Neural progenitor cell (in vitro differentiated cells): ENCODE data around the gene ADCY7. TPM values are rescaled to one million over a fixed set of nuclear protein-coding genes. Genes with fewer than 3 reads are reported as not detected.

Experiments
- DNase-seq: peaks from one replicate; pipeline ENCODE4 v3.0.0-alpha.2; 2016; ENCODE audit warnings: low spot score
- H2AFZ ChIP-seq: fragments of 200-600 bp; sonication (generic); replicated peaks from 2 replicates; pipeline ENCODE4 v1.6.1; 2016; ENCODE audit warnings: antibody characterized with exemption
- H3F3A ChIP-seq: fragments of 200-600 bp; sonication (generic); 2 replicates; pipeline ENCODE4 v1.6.1; 2016; ENCODE audit warnings: antibody characterized with exemption, low read depth
- H3K27ac ChIP-seq: fragments of 200-600 bp; sonication (generic); 2 replicates; pipeline ENCODE4 v1.5.1; 2016; ENCODE audit warnings: mild to moderate bottlenecking
- H3K27me3 ChIP-seq: fragments of 200-600 bp; sonication (generic); 2 replicates; pipeline ENCODE4 v1.6.1; 2016; ENCODE audit warnings: mild to moderate bottlenecking, moderate library complexity
- H3K36me3 ChIP-seq: fragments of 200-600 bp; sonication (generic); 2 replicates; pipeline ENCODE4 v1.5.1; 2016
- H3K4me1 ChIP-seq: fragments of 200-600 bp; sonication (generic); 2 replicates; pipeline ENCODE4 v1.6.1; 2016; ENCODE audit warnings: mixed run types
- H3K4me2 ChIP-seq: fragments of 200-600 bp; sonication (generic); 2 replicates; pipeline ENCODE4 v1.6.1; 2016
- H3K4me3 ChIP-seq: fragments of 200-600 bp; sonication (generic); 2 replicates; pipeline ENCODE4 v1.5.1; 2016
- H3K79me2 ChIP-seq: fragments of 200-600 bp; sonication (generic); 2 replicates; pipeline ENCODE4 v1.6.1; 2016; ENCODE audit warnings: low read depth
- H3K9ac ChIP-seq: fragments of 200-600 bp; sonication (generic); 2 replicates; pipeline ENCODE4 v1.6.1; 2016
- H3K9me3 ChIP-seq: fragments of 200-600 bp; sonication (generic); 2 replicates; pipeline ENCODE4 v1.5.1; 2016; ENCODE audit warnings: low read depth
- H4K20me1 ChIP-seq: fragments of 200-600 bp; sonication (generic); 2 replicates; pipeline ENCODE4 v1.6.1; 2016; ENCODE audit warnings: low read depth
- H3K27ac Mint-ChIP-seq: 3 replicates; pipeline ENCODE4 v1.8.0; 2021; ENCODE audit warnings: mixed read lengths
- H3K27me3 Mint-ChIP-seq: 2 replicates; pipeline ENCODE4 v1.8.0; 2022; ENCODE audit warnings: low read depth, mild to moderate bottlenecking, inconsistent platforms, moderate library complexity, mixed read lengths; ENCODE audit not compliant: insufficient read depth
- H3K36me3 Mint-ChIP-seq: 3 replicates; pipeline ENCODE4 v1.8.0; 2021; ENCODE audit warnings: mixed read lengths
- H3K4me1 Mint-ChIP-seq: 3 replicates; pipeline ENCODE4 v1.8.0; 2021; ENCODE audit warnings: mixed read lengths
- H3K4me3 Mint-ChIP-seq: 3 replicates; pipeline ENCODE4 v1.8.0; 2021; ENCODE audit warnings: mild to moderate bottlenecking, moderate library complexity, mixed read lengths
- H3K9me3 Mint-ChIP-seq: 3 replicates; pipeline ENCODE4 v1.8.0; 2020; ENCODE audit warnings: mixed read lengths
- EZH2 ChIP-seq: fragments of 200-600 bp; sonication (generic); IDR thresholded peaks from 2 replicates; pipeline ENCODE4 v1.6.1; 2017; ENCODE audit warnings: antibody characterized with exemption, mild to moderate bottlenecking, moderate library complexity
- EZH2phosphoT487 ChIP-seq: fragments of 200-600 bp; sonication (generic); IDR thresholded peaks from 2 replicates; pipeline ENCODE4 v1.6.1; 2017; ENCODE audit warnings: antibody characterized with exemption
- total RNA-seq: library from RNA; depleted of rRNA; stranded (reverse); fragments of >200 nt; gene quantifications from 2 replicates; pipeline ENCODE4 v1.2.3, GENCODE V29; 2015; ENCODE audit warnings: low replicate concordance
- TF ChIP-seq, protein P1 (sequence below): fragments of 200-600 bp; sonication (generic); IDR thresholded peaks from 2 replicates; pipeline ENCODE4 v1.5.1; 2017; ENCODE audit warnings: antibody characterized with exemption, mild to moderate bottlenecking

ADCY7 gene
- total RNA-seq, 1 donor from 2014 or later, result 2.5 TPM

- Histone ChIP-seq H3K27me3 (no peaks in the 10 kb centered on the region), H3K4me3 (no peak overlapping the region), H2AFZ (no peak overlapping the region), H3K27ac (no peak overlapping the region), H3K9me3 (no peaks in the 10 kb centered on the region), H4K20me1 (no peaks in the 10 kb centered on the region), H3F3A (no peaks in the 10 kb centered on the region), H3K4me1 (no peaks in the 10 kb centered on the region), H3K4me2 (no peak overlapping the region), H3K36me3 (no peaks in the 10 kb centered on the region), H3K9ac (no peak overlapping the region), H3K79me2 (no peaks in the 10 kb centered on the region)
- Mint-ChIP-seq H3K4me1 (no peaks in the 10 kb centered on the region), H3K27me3 (peaks cover 4% of the 10 kb centered on the region), H3K27ac (no peak overlapping the region), H3K36me3 (no peaks in the 10 kb centered on the region), H3K9me3 (peaks cover 2% of the 10 kb centered on the region), H3K4me3 (no peak overlapping the region)
- DNase-seq, result no peak
- TF ChIP-seq EZH2phosphoT487, result no peak
- no peak for TF ChIP-seq EZH2
Measured at GRCh38 chr16:50273382-50273690, 7.0 kb downstream of the ADCY7 start.

GRCh38 chr16:50273888-50274325 lies 7.6 kb downstream of the ADCY7 start:
- no peaks in the 10 kb centered on the region for H3K36me3 ChIP-seq
- Mint-ChIP-seq H3K36me3 (no peaks in the 10 kb centered on the region), H3K4me1 (no peaks in the 10 kb centered on the region), H3K27me3 (peaks cover 4% of the 10 kb centered on the region), H3K27ac (peak overlapping the region; percentile 2), H3K4me3 (no peak overlapping the region), H3K9me3 (peaks cover 2% of the 10 kb centered on the region)
- H3K4me1 ChIP-seq, result no peaks in the 10 kb centered on the region
- H3K4me2 ChIP-seq, result no peak overlapping the region
- H3K9me3 ChIP-seq, result no peaks in the 10 kb centered on the region
- H4K20me1 ChIP-seq, result no peaks in the 10 kb centered on the region
- no peak for DNase-seq
- no peaks in the 10 kb centered on the region for H3K79me2 ChIP-seq
- H2AFZ ChIP-seq, result no peak overlapping the region
- H3K4me3 ChIP-seq, result no peak overlapping the region
- no peak overlapping the region for H3K9ac ChIP-seq
- no peak for TF ChIP-seq EZH2phosphoT487
- TF ChIP-seq, protein P1, sequence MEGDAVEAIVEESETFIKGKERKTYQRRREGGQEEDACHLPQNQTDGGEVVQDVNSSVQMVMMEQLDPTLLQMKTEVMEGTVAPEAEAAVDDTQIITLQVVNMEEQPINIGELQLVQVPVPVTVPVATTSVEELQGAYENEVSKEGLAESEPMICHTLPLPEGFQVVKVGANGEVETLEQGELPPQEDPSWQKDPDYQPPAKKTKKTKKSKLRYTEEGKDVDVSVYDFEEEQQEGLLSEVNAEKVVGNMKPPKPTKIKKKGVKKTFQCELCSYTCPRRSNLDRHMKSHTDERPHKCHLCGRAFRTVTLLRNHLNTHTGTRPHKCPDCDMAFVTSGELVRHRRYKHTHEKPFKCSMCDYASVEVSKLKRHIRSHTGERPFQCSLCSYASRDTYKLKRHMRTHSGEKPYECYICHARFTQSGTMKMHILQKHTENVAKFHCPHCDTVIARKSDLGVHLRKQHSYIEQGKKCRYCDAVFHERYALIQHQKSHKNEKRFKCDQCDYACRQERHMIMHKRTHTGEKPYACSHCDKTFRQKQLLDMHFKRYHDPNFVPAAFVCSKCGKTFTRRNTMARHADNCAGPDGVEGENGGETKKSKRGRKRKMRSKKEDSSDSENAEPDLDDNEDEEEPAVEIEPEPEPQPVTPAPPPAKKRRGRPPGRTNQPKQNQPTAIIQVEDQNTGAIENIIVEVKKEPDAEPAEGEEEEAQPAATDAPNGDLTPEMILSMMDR, result no peak
- no peak for TF ChIP-seq EZH2
- H3K27ac ChIP-seq, result no peak overlapping the region
- no peaks in the 10 kb centered on the region for H3K27me3 ChIP-seq
- no peaks in the 10 kb centered on the region for H3F3A ChIP-seq

- Mint-ChIP-seq H3K27ac (peak overlapping the region; percentile 2), H3K4me3 (no peak overlapping the region), H3K27me3 (peaks cover 4% of the 10 kb centered on the region), H3K36me3 (no peaks in the 10 kb centered on the region), H3K9me3 (peaks cover 2% of the 10 kb centered on the region), H3K4me1 (no peaks in the 10 kb centered on the region)
- no peaks in the 10 kb centered on the region for H3K4me1 ChIP-seq
- no peak overlapping the region for H2AFZ ChIP-seq
- H3K4me2 ChIP-seq, result no peak overlapping the region
- H3F3A ChIP-seq, result no peaks in the 10 kb centered on the region
- no peak overlapping the region for H3K9ac ChIP-seq
- DNase-seq, result no peak
- H3K36me3 ChIP-seq, result no peaks in the 10 kb centered on the region
- no peak overlapping the region for H3K27ac ChIP-seq
- TF ChIP-seq EZH2 (no peak), EZH2phosphoT487 (no peak)
- TF ChIP-seq, protein P1, result no peak
- no peak overlapping the region for H3K4me3 ChIP-seq
- H4K20me1 ChIP-seq, result no peaks in the 10 kb centered on the region
- H3K79me2 ChIP-seq, result no peaks in the 10 kb centered on the region
- no peaks in the 10 kb centered on the region for H3K27me3 ChIP-seq
- no peaks in the 10 kb centered on the region for H3K9me3 ChIP-seq
Measured at GRCh38 chr16:50274326-50275097, 8.2 kb downstream of the ADCY7 start.

DNA sequence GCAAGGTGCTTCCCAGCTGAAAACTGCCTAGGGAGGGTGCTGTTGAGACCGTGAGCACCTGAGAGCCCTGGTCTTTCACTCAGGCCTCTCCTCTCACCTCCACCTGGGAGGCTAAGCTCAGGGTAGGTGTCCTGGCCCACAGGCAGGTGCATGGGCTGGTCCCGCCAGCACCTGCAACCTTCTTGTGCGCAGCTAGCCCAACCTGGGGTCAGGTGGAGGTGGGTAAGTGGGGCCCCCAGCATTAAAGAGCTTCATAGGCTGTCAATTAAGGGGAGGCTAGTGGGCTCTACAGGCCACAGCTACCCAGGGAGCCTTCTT lies 8.7 kb downstream of the ADCY7 start:
- H3K4me1 Mint-ChIP-seq, result no peaks in the 10 kb centered on the region
- H3K27ac Mint-ChIP-seq, result no peak overlapping the region
- TF ChIP-seq EZH2phosphoT487, result no peak
- TF ChIP-seq, protein P1, result no peak
- TF ChIP-seq EZH2, result no peak

More for the DNA sequence above, 8.7 kb downstream of the ADCY7 start:
- Histone ChIP-seq H3K4me1 (no peaks in the 10 kb centered on the region), H4K20me1 (no peaks in the 10 kb centered on the region), H3K36me3 (no peaks in the 10 kb centered on the region), H3K79me2 (no peaks in the 10 kb centered on the region), H3K27me3 (no peaks in the 10 kb centered on the region), H3K4me3 (no peak overlapping the region), H3K9ac (no peak overlapping the region), H3K27ac (no peak overlapping the region), H2AFZ (no peak overlapping the region), H3K9me3 (no peaks in the 10 kb centered on the region), H3F3A (no peaks in the 10 kb centered on the region), H3K4me2 (no peak overlapping the region)
- H3K4me3 Mint-ChIP-seq, result no peak overlapping the region
- DNase-seq, result no peak
- H3K9me3 Mint-ChIP-seq, result peaks cover 2% of the 10 kb centered on the region
- no peaks in the 10 kb centered on the region for H3K36me3 Mint-ChIP-seq
- peaks cover 4% of the 10 kb centered on the region for H3K27me3 Mint-ChIP-seq
